ENCODE data around the gene HSD17B12.
"Not testable (repeated sequence)": the region's sequence is repeated elsewhere in the genome, so short reads cannot be mapped to it uniquely, and the experiment has no call there.

HSD17B12 gene

GRCh38 chr11:43680521-43681400 is at the start of gene HSD17B12:
Gene HSD17B12, plus strand, starts transcription at chr11:43680738. Its CDS starts 90 bp downstream, at chr11:43680828.
- DNase-seq (ENCODE audit: low read depth in 2 of 2): peak; percentile 92 to 96

GRCh38 chr11:43631732-43632131 is 48.8 kb upstream of the HSD17B12 start:
- no peak for DNase-seq (ENCODE audit: low read depth in 2 of 2)

DNA sequence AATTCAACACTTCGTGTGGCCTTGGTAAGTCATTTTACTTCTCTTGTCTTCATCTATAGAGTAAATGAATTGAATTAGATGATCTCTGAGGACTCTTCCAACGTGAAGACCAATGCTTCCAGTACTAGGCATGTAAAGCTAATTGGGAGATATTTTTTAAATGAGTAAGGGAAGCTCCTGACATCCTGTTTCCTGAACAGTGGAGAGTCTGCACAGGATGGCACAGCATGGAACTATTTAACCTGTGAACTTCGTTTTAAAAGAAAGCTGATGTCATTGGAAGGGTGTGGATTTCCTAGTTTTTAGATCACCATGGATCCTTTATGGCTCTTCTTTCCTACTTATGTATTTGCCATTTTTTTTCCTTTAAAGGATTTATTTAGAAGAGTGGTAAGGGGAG is 48.4 kb upstream of the HSD17B12 start:
- no peak for DNase-seq (ENCODE audit: low read depth in 2 of 2)

DNA sequence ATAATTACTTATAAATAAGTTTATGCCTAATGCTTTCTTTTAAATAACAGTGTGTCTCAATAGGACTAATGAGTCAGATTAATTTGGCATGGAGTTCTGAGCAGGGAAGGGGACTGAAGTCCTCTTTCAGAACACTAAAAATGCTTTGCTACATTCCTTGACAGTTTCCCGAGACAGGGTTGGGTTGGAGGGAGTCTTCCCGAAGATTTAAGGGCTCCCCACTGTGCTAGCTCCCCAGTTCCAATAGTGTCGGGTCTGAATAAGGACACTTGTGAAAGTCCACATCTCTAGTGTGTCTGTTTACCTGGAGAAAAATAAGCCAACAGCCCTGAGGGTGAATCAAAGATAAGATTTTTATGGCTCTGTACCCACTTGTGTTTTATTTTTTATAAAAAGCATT is 41.8 kb upstream of the HSD17B12 start:
- DNase-seq (ENCODE audit: low read depth in 2 of 2): no peak

GRCh38 chr11:43639224-43639623 is 41.3 kb upstream of the HSD17B12 start:
- no peak for DNase-seq (ENCODE audit: low read depth in 2 of 2)

GRCh38 chr11:43639920-43640319 is 40.6 kb upstream of the HSD17B12 start:
- no peak for DNase-seq (ENCODE audit: low read depth in 2 of 2)

DNA sequence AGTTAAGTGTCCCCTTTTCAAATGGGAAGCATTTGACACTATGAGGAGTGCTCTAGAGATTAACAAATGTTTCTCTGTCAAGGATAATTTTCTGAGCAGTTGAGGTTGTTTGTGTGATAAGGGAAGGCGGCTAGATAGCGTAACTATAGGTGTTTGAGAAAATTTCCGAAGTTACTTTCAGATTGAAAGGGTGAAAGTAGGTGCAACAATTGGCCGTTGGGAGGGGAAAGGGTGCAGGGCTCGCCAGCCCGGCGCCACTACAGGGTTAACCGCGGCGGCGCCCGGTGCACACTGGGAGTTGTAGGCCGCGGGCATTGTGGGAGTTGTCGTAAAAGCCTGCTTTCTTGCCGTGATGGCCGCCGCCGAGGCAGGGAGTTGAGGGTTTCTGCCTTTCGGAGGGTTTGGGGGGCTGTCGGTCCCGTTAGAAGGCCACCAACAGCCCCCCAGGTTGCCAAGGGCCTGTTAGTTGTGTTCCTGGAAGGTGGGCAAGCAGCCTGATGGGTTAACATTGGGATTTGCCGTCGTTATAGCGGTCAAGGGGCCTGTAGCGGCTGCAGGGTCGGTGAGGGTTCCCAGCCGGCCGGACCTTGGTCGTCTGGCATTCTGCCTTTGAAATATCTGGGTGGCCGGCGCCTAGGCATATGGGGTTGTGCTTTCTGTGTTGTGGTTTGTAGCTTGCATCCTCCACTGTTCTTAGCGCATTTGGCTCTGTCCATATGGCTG is 36.5 kb upstream of the HSD17B12 start:
- DNase-seq (ENCODE audit: low read depth in 2 of 2): peak; percentile 50 to 65

DNA sequence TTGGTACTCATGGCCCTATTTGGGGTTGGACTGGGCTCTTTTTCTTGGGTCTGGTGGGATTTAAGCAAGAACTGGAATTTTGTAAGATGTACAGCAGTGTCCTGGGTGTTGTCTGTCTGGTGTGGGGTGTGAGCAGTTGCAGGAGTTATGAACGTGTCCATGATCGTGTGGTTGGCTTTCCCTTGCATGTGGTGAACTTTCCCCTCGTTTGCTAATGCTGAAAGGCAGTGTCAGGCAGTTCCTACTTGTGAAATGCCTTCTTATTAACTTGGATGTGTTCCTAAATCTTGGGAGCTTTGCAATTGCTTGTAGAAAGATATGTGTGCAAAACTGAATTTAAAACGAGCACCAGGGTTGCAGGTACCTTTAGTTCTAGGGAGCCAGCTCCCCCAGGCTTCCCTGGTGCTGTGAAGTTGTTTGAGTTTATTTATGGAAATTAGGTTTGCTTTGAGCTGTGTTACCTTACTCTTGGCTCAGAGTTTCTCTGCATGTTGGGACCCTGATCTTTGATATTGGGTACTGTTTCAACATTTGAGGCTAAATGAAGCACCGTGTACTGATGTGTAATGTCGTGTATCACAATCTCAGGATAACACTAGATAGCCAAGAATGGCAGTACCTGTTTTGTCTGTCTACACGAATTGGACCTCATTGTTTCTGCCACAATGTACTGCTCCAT is 35.8 kb upstream of the HSD17B12 start:
- DNase-seq (ENCODE audit: low read depth in 2 of 2): no peak

DNA sequence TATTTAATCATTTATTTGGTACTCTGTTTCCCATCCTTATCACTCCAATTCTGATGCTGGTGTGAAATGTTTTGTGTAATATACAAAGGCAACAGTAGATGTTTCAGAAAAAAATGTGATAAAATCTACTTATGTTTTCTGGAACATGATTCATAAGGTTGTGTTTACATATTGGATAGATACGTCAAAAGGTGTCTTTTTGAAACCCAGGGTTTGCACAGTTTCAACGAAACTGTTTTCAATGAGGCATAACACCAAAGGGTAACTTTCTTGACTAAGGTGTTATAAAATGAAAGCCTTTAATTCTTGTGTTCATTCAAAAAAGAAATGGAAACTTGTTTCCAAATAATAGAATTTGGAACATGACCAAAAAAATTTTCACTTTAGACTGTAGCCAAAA is 33.8 kb upstream of the HSD17B12 start:
- DNase-seq (ENCODE audit: low read depth in 2 of 2): no peak

DNA sequence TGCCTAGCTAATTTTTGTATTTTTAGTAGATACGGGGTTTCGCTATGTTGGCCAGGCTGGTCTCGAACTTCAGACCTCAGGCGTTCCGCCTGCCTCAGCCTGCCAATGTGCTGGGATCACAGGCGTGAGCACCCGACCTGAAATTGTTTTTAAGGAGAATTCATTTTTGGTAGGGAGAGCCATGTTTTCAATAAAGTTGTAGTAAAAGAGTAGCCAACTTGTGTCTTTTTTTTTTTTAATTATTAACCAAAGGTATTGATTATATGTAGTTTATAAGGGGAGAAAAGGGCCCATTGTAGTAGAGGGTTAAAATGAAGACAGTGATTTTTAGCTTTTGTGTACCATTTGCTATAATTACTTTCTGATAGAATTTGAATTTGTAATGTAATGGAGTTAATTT is 31.6 kb upstream of the HSD17B12 start:
- DNase-seq (ENCODE audit: low read depth in 2 of 2): no peak

GRCh38 chr11:43649501-43649900 is 31.0 kb upstream of the HSD17B12 start:
- no peak for DNase-seq (ENCODE audit: low read depth in 2 of 2)

- DNase-seq (ENCODE audit: low read depth in 2 of 2): no peak
These were observed 30.6 kb upstream of the HSD17B12 start for GRCh38 chr11:43649921-43650320.

DNA sequence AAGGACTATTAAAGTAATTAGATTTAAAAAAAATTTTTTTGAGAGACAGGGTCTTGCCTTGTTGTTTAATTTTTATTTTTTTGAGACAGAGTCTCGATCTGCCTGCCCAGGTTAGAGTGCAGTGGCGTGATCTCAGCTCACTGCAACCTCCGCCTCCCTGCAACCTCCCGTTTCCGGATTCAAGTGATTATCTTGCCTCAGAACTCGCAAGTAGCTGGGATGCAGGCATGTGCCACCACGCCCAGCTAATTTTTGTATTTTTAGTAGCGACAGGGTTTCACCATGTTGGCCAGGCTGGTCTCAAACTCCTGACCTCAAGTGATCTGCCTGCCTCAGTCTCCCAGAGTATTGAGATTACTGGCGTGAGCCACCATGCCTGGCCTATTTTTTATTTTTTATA is 17.5 kb upstream of the HSD17B12 start:
- not testable (repeated sequence) for DNase-seq (ENCODE audit: low read depth in 2 of 2)

DNA sequence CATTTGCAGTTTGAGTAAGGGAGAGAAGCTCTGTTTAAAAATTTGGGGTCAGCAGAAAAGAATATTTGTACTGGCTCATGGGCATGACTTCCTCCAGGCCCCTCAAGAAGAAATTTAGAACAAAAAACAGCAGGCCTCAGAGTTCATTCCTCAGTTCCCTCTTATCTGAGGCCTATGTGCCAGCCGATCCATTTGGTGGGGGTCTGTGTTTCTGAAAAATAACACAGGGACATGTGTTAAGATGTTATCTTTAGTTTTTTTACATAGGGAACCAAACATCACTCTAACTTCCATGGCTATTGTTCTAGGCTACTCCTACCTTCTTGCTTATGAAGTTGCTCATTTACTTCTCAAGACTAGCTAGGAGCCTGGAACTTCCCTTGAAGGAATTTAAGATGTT is 16.2 kb upstream of the HSD17B12 start:
- DNase-seq (ENCODE audit: low read depth in 2 of 2): no peak

- not testable (repeated sequence) for DNase-seq (ENCODE audit: low read depth in 2 of 2)
These were observed 9.3 kb upstream of the HSD17B12 start for GRCh38 chr11:43671284-43671683.

DNA sequence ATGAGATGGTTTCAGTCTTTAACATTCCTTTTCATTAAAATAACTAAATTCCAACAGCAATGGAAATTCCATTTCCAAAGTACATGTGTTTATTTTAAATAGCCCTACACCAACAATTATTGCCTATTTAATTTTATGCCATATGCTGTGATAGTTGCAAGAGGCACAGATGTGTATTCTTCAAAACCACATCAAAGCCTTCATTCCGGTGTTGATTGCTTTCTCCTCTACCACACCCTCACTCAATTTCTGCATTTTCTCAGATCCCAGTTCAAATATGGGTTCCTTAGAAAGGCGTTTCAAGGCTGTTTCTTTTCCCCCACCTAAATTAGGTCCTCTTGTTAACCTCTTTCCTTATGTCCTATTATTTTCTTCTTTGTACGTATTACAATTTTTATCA is 6.0 kb upstream of the HSD17B12 start:
- no peak for DNase-seq (ENCODE audit: low read depth in 2 of 2)

- no peak for DNase-seq (ENCODE audit: low read depth in 2 of 2)
These were observed 3.6 kb upstream of the HSD17B12 start for GRCh38 chr11:43676933-43677332.

GRCh38 chr11:43681401-43681942 is 934 bp downstream of the HSD17B12 start:
- no peak for DNase-seq (ENCODE audit: low read depth in 2 of 2)

- DNase-seq (ENCODE audit: low read depth in 2 of 2): not testable (repeated sequence)
These were observed 1.5 kb downstream of the HSD17B12 start for GRCh38 chr11:43682081-43682480.

- DNase-seq (ENCODE audit: low read depth in 2 of 2): no peak
These were observed 4.9 kb downstream of the HSD17B12 start for GRCh38 chr11:43685440-43685839.

GRCh38 chr11:43686207-43686606 is 5.7 kb downstream of the HSD17B12 start:
- no peak for DNase-seq (ENCODE audit: low read depth in 2 of 2)

- DNase-seq (ENCODE audit: low read depth in 2 of 2): no peak
These were observed 6.7 kb downstream of the HSD17B12 start for GRCh38 chr11:43687120-43687791.

Data from stimulated activated CD4-positive, alpha-beta T cell treated with anti-CD3 and anti-CD28 coated beads, Interleukin-1b, Interleukin-23, amount 100 ng/mL, for 1 hour (primary cell).